Measurements from ENCODE around the gene BASP1.

GRCh38 chr5:17302106-17302505, 84.7 kb downstream of the BASP1 start:
- TF ChIP-seq EZH2phosphoT487 (IDR thresholded peaks at IDR 0.05; ENCODE audit: low read length): no peak
- no peak for TF ChIP-seq CTCF (IDR thresholded peaks at IDR 0.05; ENCODE audit: low read length)
